Regular cardiac myocyte (primary cell): Measurements from ENCODE around the gene GKN2. TPM values are rescaled to one million over a fixed set of nuclear protein-coding genes. Genes with fewer than 3 reads are reported as not detected.

Experiments used
- total RNA-seq: library from RNA; depleted of rRNA; stranded (reverse); fragments of >200 nt; gene quantifications from 2 replicates; pipeline ENCODE4 v1.2.3, GENCODE V29; 2014

GKN2 gene, protein sequence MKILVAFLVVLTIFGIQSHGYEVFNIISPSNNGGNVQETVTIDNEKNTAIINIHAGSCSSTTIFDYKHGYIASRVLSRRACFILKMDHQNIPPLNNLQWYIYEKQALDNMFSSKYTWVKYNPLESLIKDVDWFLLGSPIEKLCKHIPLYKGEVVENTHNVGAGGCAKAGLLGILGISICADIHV
- total RNA-seq = not detected in 2 replicates

DNA sequence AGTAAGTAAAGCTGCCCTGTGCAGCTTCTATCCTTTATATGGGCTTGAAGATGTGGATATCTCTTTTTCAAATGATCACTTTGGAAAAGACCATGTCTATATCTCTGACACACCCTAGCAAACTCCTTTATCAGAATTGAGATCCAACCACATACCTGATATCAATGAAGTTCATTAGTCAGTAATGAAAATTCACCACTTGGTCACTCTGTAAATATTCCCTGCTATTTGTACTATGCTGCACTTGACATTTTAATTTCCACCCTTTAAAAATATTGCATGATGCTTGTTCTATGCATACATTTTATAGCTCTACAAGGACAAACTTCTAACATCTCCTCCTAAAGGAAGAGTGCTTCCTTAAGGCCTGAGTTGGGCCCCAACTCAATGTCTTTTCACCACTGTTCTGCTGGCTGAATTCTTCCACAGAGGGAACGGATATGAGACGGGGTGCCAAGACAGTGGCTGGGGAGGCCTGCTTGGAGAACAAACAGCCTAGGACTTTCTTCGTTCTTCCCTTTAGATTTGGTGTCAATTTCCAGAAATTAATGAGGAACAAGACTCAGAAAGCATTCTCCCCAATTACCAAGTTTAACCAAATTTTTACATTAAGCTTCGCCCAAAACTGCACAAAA, at the start of gene GKN2:
Gene GKN2 (minus strand): TSS at position 7 of the 635 bp plus-strand sequence. CDS start 32 bp downstream, outside the sequence.

DNA sequence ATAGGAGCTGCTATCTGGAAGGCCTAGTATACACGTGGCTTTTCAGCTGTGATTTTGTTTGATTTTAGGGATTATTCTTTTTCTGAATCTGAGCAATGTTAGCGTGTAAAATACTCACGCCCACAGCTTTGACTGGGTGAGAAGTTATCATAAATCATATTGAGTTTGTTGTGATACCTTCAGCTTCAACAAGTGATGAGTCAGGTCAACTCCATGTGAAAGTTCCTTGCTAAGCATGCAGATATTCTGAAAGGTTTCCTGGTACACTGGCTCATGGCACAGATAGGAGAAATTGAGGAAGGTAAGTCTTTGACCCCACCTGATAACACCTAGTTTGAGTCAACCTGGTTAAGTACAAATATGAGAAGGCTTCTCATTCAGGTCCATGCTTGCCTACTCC, 21.6 kb upstream of the GKN2 start, which contains the start of gene GKN1:
Gene GKN1 (plus strand): TSS at position 386 of the 400 bp plus-strand sequence. CDS start 42 bp downstream, outside the sequence.

Other genes with a start within 250 kb of the GKN2 start
- gene ARHGAP25, start 218.1 kb downstream of the GKN2 start, total RNA-seq = 3.4 and 5.6 TPM in 2 replicates
- gene BMP10, start 81.5 kb downstream of the GKN2 start, total RNA-seq = not detected in 2 replicates
- gene GKN1, start 21.7 kb upstream of the GKN2 start, total RNA-seq = not detected in 2 replicates
- 40.0 and 45.2 TPM in 2 replicates for gene ANTXR1, start 60.3 kb upstream of the GKN2 start, total RNA-seq